GM21360 (cell line): ENCODE measurements around the gene ATP2A2.
"Not testable (repeated sequence)": the region's sequence is repeated elsewhere in the genome, so short reads cannot be mapped to it uniquely, and the experiment has no call there.

Experiments
- ATAC-seq: cut with Tn5 transposase; IDR thresholded peaks from one replicate; pipeline ENCODE4 v1.9.1; 2021; ENCODE audit warnings: mild to moderate bottlenecking, moderate library complexity; ENCODE audit not compliant: unreplicated experiment

Gene ATP2A2

GRCh38 chr12:110365489-110366320 lies 84.7 kb downstream of the ATP2A2 start:
- ATAC-seq: no peak

GRCh38 chr12:110366321-110367142 lies 85.5 kb downstream of the ATP2A2 start:
- no peak for ATAC-seq

- ATAC-seq: no peak
Measured at GRCh38 chr12:110367181-110367864, 86.3 kb downstream of the ATP2A2 start.

DNA sequence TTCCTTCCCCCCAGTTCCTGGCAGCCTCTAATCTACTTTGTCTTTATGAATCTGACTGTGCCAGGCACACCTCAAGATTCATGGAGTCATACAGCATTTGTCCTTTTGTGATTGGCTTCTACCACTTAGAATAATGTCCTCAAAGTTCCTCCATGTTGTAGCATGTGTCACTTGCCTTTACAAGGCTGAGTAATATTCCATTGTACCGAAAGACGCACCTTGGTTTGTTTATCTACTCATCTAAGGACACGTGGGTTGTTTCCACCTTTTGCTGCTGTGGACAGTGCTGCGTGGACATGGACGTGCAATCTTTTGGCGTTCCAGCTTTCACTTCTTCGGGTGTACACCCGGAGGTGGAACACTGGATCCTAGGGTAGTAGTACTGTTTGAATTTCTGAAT lies 88.9 kb downstream of the ATP2A2 start:
- no peak for ATAC-seq

DNA sequence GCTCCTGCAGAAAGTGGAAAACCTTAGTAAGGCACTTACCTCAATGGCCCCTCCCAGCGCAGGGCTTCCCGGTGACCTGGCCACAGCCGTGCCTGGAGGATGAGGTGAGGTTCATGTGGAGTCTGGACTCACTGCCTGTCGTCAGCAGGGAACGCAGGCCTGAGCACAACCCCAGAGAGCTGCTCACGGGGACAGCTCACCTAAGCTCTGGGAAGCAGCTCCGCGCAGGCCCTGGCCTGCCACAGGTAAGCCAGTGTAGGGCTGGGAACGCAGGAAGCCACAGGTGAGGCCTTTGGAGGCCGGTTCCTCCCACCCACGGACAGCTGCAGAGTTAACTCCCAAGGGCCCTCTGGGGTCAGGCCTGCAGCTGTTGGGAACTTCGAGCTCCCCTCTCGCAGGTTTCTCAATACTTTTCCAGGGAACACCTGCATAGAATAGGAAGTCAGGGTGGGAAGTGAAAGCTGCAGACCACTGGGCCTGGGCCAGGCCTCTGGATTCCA lies 89.7 kb downstream of the ATP2A2 start:
- no peak for ATAC-seq

DNA sequence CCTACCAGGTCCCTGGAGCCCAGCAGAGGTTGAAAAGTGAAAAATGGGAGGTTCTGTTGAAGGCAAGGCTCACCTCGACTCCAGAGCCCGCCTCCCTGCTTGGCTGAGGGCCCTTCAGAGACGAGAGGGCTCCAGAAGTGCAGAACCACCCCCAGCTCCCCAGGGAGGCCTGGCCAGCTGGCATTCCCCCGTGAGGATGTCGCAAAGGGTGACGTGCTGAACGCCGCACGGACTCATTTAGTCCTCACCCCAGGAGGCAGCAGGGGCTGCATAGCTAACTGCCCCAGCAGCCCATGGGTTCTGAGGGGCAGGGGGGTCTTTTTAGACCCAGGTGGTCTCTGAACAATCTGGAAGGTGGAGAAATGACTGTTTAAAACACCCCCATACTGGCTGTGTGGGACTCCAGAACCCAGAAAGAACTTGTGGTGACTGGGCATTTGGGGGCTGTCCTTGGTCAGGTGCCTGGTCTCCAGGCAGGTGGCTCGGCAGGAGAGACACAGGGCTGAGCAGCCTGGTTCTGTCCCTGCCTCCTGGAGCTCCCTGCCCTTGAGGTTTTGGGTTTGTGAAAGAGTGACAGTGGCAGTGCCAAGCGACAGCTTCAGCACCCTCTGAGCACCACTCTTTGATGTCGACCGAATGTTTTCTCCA lies 90.5 kb downstream of the ATP2A2 start:
- ATAC-seq: peak; percentile 66

DNA sequence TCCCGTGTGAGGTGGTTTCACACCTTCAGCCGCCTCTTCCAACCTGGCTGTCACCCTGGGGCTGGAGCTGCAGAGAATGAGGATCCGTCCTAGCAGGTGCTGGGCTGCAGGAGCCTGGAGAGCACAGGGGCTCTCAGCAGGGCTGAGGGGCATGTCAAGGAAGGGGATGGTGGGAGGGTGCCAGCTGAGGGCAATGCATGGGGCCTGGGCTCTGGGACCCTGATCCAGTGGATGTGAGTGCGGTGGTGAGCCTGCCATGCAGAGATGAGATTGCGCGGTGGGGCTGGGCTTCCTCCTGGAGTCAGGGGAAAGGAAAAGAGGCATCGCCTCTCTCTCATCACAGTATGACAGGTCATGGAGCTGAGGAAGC lies 91.0 kb downstream of the ATP2A2 start:
- no peak for ATAC-seq

DNA sequence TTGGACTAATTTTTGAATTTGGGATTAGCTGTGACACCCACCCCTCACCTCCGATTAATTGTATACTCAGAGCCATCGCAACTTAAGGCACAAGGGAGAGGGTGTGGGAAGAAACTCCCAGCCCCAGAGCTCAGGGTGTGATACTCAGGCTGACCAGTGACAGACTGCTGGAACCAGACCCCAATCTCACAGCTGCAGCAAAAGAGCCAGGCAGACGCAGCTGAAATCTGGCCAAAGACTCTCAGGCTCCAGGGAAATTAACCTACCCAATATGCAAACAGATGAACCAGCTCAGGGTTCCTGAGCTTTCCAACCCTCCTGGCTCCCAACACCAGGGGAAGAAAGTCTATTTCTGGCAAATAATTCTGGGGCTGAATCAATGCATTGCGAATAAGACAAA lies 92.0 kb downstream of the ATP2A2 start:
- ATAC-seq: no peak

DNA sequence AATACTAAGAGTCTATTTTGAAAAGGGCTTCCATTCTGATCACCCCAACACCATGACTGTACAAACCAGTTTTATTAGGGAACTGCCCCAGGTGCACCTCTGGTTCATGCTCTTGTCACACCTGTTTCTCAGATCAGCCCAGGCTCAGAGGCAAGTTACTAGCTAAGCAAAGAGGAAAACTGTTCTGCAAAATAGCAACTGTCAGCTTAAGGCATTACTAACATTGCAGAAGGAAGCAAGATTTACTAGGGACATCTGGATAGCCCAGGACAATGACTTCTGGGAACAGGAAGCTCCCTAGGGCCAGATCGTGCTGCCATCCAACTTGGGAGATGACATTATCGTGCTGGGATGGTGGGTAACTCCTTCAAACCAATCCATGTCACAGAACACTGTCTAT lies 92.4 kb downstream of the ATP2A2 start:
- no peak for ATAC-seq

- ATAC-seq: no peak
Measured at GRCh38 chr12:110373962-110374611, 93.0 kb downstream of the ATP2A2 start.

DNA sequence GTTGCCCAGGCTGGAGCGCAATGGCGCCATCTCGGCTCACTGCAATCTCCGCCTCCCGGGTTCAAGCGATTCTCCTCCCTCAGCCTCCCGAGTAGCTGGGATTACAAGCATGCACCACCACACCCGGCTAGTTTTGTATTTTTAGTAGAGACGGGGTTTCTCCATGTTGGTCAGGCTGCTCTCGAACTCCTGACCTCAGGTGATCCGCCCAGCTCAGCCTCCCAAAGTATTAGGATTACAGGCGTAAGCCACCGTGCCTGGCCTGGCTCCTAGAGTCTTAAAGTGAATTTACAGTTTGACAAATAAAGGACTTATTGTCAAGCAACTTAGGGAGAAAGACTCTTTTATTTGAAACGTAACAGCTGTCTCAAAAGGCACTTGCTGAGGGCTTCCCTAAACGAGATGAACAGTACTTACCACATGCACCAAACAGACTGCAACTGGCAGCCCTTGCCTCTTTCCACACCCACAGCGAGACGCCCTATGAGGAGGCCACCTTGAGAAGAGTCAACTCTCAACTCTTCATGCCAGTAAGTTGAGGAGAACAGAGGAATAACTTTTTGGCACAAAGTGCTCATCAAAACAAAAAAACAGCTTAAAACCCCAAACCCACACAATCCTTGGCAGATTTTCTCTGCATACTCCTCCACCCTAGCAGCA lies 97.2 kb downstream of the ATP2A2 start:
- ATAC-seq: not testable (repeated sequence)

GRCh38 chr12:110379197-110379596 lies 98.2 kb downstream of the ATP2A2 start:
- no peak for ATAC-seq

GRCh38 chr12:110379631-110380030 lies 98.6 kb downstream of the ATP2A2 start:
- no peak for ATAC-seq

DNA sequence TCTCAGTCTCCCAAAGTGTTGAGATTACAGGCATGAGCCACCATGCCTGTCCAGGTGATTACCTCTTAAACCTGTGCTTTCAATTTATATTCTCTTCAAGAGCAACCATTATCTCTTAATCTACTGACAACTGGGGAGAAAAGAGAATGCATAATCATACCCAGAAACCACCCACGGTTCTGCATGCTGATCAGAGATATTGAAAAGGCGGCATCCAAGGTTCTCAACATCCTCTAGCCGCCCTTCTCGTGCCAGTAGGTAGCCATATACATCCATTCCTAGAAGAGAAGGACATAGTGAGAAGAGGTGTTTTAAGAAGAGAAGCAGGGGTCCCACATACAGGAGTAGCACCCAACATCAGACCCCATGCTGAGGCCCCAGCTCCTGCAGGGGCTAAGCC lies 101.6 kb downstream of the ATP2A2 start:
- no peak for ATAC-seq
